ENCODE measurements around the gene SPTBN5.

SPTBN5 gene
- total RNA-seq = 3.2 to 76.9 (median 20.2) reads per million in 9 experiments

- H3K36me3 Mint-ChIP-seq (ENCODE audit: insufficient read depth) = peaks cover 38% of the 10 kb centered on the region
These were observed at the start of gene SPTBN5 for GRCh38 chr15:41893422-41894250. TSS of gene SPTBN5 (minus strand) at chr15:41894053. CDS start at chr15:41893497, 556 bp downstream.

GRCh38 chr15:41942886-41943285, 49.0 kb upstream of the SPTBN5 start:
- ATAC-seq (replicated peaks) = no peak
- H3K27me3 Mint-ChIP-seq = no peaks in the 10 kb centered on the region
- peak overlapping the region; percentile 76 to 79 for H3K27ac Mint-ChIP-seq
- H3K9me3 Mint-ChIP-seq = no peaks in the 10 kb centered on the region
- peaks cover 43% of the 10 kb centered on the region for H3K36me3 Mint-ChIP-seq (ENCODE audit: insufficient read depth)
- no peak overlapping the region for H3K4me3 Mint-ChIP-seq
- no peak for DNase-seq
- peaks cover 14 to 19% of the 10 kb centered on the region in 2 donors for H3K4me1 Mint-ChIP-seq (ENCODE audit: low read depth in 2 of 2)

More at GRCh38 chr15:41893422-41894250, at the start of gene SPTBN5:
- H3K27ac Mint-ChIP-seq = peak within 1 kb of the TSS; percentile 99 to 100
- H3K9me3 Mint-ChIP-seq = no peaks in the 10 kb centered on the region
- H3K4me1 Mint-ChIP-seq (ENCODE audit: low read depth in 2 of 2) = peaks cover 39 to 45% of the 10 kb centered on the region in 2 donors
- ATAC-seq (replicated peaks) (no peak), DNase-seq (no peak)
- H3K4me3 Mint-ChIP-seq = peak within 1 kb of the TSS; percentile 81 to 84
- H3K27me3 Mint-ChIP-seq = no peaks in the 10 kb centered on the region

GRCh38 chr15:41941644-41942415, 48.0 kb upstream of the SPTBN5 start:
- no peak for DNase-seq
- peaks cover 46% of the 10 kb centered on the region for H3K36me3 Mint-ChIP-seq (ENCODE audit: insufficient read depth)
- H3K4me1 Mint-ChIP-seq (ENCODE audit: low read depth in 2 of 2) = peaks cover 22 to 29% of the 10 kb centered on the region in 2 donors
- H3K27me3 Mint-ChIP-seq = no peaks in the 10 kb centered on the region
- peak overlapping the region; percentile 76 to 79 for H3K27ac Mint-ChIP-seq
- ATAC-seq (replicated peaks) = no peak
- no peaks in the 10 kb centered on the region for H3K9me3 Mint-ChIP-seq
- H3K4me3 Mint-ChIP-seq = no peak overlapping the region

- peak overlapping the region; percentile 24 to 58 for H3K4me3 Mint-ChIP-seq
- no peaks in the 10 kb centered on the region for H3K9me3 Mint-ChIP-seq
- H3K4me1 Mint-ChIP-seq (ENCODE audit: low read depth in 2 of 2) = peaks cover 33 to 43% of the 10 kb centered on the region in 2 donors
- ATAC-seq (replicated peaks) = peak; percentile 25
- H3K36me3 Mint-ChIP-seq (ENCODE audit: insufficient read depth) = peaks cover 53% of the 10 kb centered on the region
- H3K27ac Mint-ChIP-seq = peak overlapping the region; percentile 76 to 98
- no peaks in the 10 kb centered on the region for H3K27me3 Mint-ChIP-seq
- DNase-seq = peak; percentile 31 to 35 (median 33)
These were observed 46.6 kb upstream of the SPTBN5 start for GRCh38 chr15:41940441-41940857.

GRCh38 chr15:41939986-41940385, 46.1 kb upstream of the SPTBN5 start:
- DNase-seq = no peak
- Mint-ChIP-seq H3K27ac (peak overlapping the region; percentile 76 to 98), H3K4me1 (ENCODE audit: low read depth in 2 of 2) (peaks cover 35 to 44% of the 10 kb centered on the region in 2 donors), H3K36me3 (ENCODE audit: insufficient read depth) (peaks cover 52% of the 10 kb centered on the region), H3K27me3 (no peaks in the 10 kb centered on the region), H3K4me3 (peak overlapping the region in 1 of 2 donors; percentile 24), H3K9me3 (no peaks in the 10 kb centered on the region)
- ATAC-seq (replicated peaks) = no peak

GRCh38 chr15:41937568-41937923, 43.7 kb upstream of the SPTBN5 start:
- ATAC-seq (replicated peaks) = no peak
- Mint-ChIP-seq H3K27ac (peak overlapping the region; percentile 97 to 98), H3K4me3 (peak overlapping the region; percentile 65 to 69)

GRCh38 chr15:41936649-41937567, 43.1 kb upstream of the SPTBN5 start:
- no peaks in the 10 kb centered on the region for H3K9me3 Mint-ChIP-seq
- H3K36me3 Mint-ChIP-seq (ENCODE audit: insufficient read depth) = peaks cover 53% of the 10 kb centered on the region
- DNase-seq = peak; percentile 70 to 76 (median 70)
- H3K27me3 Mint-ChIP-seq = no peaks in the 10 kb centered on the region
- peak; percentile 82 for ATAC-seq (replicated peaks)
- H3K4me1 Mint-ChIP-seq (ENCODE audit: low read depth in 2 of 2) = peaks cover 43 to 45% of the 10 kb centered on the region in 2 donors
- peak overlapping the region; percentile 65 to 69 for H3K4me3 Mint-ChIP-seq
- H3K27ac Mint-ChIP-seq = peak overlapping the region; percentile 97 to 98

More at GRCh38 chr15:41937568-41937923, 43.7 kb upstream of the SPTBN5 start:
- DNase-seq = no peak
- peaks cover 43 to 50% of the 10 kb centered on the region in 2 donors for H3K4me1 Mint-ChIP-seq (ENCODE audit: low read depth in 2 of 2)
- no peaks in the 10 kb centered on the region for H3K27me3 Mint-ChIP-seq
- peaks cover 55% of the 10 kb centered on the region for H3K36me3 Mint-ChIP-seq (ENCODE audit: insufficient read depth)
- H3K9me3 Mint-ChIP-seq = no peaks in the 10 kb centered on the region

GRCh38 chr15:41936155-41936554, 42.3 kb upstream of the SPTBN5 start:
- Mint-ChIP-seq H3K4me1 (ENCODE audit: low read depth in 2 of 2) (peaks cover 43 to 45% of the 10 kb centered on the region in 2 donors), H3K9me3 (no peaks in the 10 kb centered on the region), H3K4me3 (peak overlapping the region; percentile 65 to 69), H3K36me3 (ENCODE audit: insufficient read depth) (peaks cover 47% of the 10 kb centered on the region), H3K27me3 (no peaks in the 10 kb centered on the region), H3K27ac (peak overlapping the region; percentile 97 to 98)
- ATAC-seq (replicated peaks) (no peak), DNase-seq (no peak)

- Mint-ChIP-seq H3K9me3 (no peaks in the 10 kb centered on the region), H3K36me3 (ENCODE audit: insufficient read depth) (peaks cover 48% of the 10 kb centered on the region), H3K27ac (peak overlapping the region; percentile 97 to 98), H3K4me1 (ENCODE audit: low read depth in 2 of 2) (peaks cover 42 to 43% of the 10 kb centered on the region in 2 donors), H3K27me3 (no peaks in the 10 kb centered on the region), H3K4me3 (peak overlapping the region; percentile 65 to 69)
- no peak for DNase-seq
- no peak for ATAC-seq (replicated peaks)
These were observed 41.7 kb upstream of the SPTBN5 start for GRCh38 chr15:41935566-41936020.

GRCh38 chr15:41934843-41935242, 41.0 kb upstream of the SPTBN5 start:
- H3K9me3 Mint-ChIP-seq = no peaks in the 10 kb centered on the region
- ATAC-seq (replicated peaks) (peak; percentile 57), DNase-seq (peak; percentile 60 to 68 (median 61))
- H3K4me3 Mint-ChIP-seq = peak overlapping the region; percentile 65 to 69
- H3K27ac Mint-ChIP-seq = peak overlapping the region; percentile 97 to 98
- H3K4me1 Mint-ChIP-seq (ENCODE audit: low read depth in 2 of 2) = peaks cover 38 to 39% of the 10 kb centered on the region in 2 donors
- H3K36me3 Mint-ChIP-seq (ENCODE audit: insufficient read depth) = peaks cover 41% of the 10 kb centered on the region
- H3K27me3 Mint-ChIP-seq = no peaks in the 10 kb centered on the region

GRCh38 chr15:41933771-41934170, 39.9 kb upstream of the SPTBN5 start:
- H3K9me3 Mint-ChIP-seq = no peaks in the 10 kb centered on the region
- H3K27ac Mint-ChIP-seq = peak overlapping the region; percentile 97 to 98
- peaks cover 39% of the 10 kb centered on the region for H3K36me3 Mint-ChIP-seq (ENCODE audit: insufficient read depth)
- DNase-seq = no peak
- H3K27me3 Mint-ChIP-seq = no peaks in the 10 kb centered on the region
- H3K4me3 Mint-ChIP-seq = peak overlapping the region in 1 of 2 donors; percentile 69
- peaks cover 38 to 39% of the 10 kb centered on the region in 2 donors for H3K4me1 Mint-ChIP-seq (ENCODE audit: low read depth in 2 of 2)
- ATAC-seq (replicated peaks) = no peak

- no peaks in the 10 kb centered on the region for H3K27me3 Mint-ChIP-seq
- H3K9me3 Mint-ChIP-seq = no peaks in the 10 kb centered on the region
- DNase-seq (no peak), ATAC-seq (replicated peaks) (no peak)
- peak overlapping the region; percentile 97 to 98 for H3K27ac Mint-ChIP-seq
- no peak overlapping the region for H3K4me3 Mint-ChIP-seq
- H3K4me1 Mint-ChIP-seq (ENCODE audit: low read depth in 2 of 2) = peaks cover 38 to 39% of the 10 kb centered on the region in 2 donors
- H3K36me3 Mint-ChIP-seq (ENCODE audit: insufficient read depth) = peaks cover 39% of the 10 kb centered on the region
These were observed 39.5 kb upstream of the SPTBN5 start for GRCh38 chr15:41933326-41933725.

All from effector memory CD8-positive, alpha-beta T cell (primary cell).